DLD1 (cell line): ENCODE data around the gene TMEM9.

Source experiments
- in situ Hi-C: cut with HindIII; loops from 2 replicates; pipeline ENCODE4 v1.10.0; 2017; ENCODE audit warnings: low sequenced_read_pairs

The TMEM9 gene

GRCh38 chr1:201147396-201148015 lies 6.8 kb downstream of the TMEM9 start:
- in situ Hi-C loops: no loop called here

DNA sequence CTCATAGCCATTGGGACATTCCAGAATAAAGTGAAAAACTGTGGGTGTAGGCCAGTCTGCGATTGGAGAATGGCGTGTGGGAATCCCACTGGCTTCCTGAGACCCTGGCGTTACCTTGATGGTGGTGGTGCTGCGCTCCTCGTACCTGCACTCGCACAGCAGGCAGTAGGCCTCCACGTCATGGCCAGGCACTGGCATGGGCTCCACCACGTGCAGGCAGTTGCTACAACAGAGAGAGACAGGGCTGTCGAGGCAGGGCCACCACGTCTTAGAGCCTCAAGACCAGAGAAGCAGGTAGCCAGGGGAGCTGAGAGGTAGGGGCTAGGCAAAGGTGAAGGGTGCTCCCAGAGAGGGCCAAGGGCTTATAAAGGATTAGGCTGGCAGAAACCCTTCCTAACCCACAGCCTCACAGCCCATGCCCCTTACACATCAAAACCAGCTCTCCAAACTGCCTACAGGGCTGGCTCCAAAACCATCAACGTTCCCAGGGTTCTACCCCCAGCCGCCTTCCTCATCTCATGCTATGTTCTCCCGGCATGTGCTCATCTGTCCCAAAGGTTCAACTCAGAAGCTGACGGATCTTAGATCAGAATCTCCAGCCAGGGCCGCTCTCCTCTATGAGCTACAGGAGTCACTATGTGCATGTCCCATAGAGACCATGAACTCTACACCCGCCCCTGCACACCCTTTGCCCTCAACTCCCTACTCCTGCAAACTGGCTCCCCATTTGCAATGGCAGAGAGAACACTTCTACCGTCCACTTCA lies 7.5 kb downstream of the TMEM9 start:
- in situ Hi-C loops: no loop called here

GRCh38 chr1:201145816-201146215 lies 8.5 kb downstream of the TMEM9 start:
- in situ Hi-C loops: no loop called here

GRCh38 chr1:201145132-201145531 lies 9.1 kb downstream of the TMEM9 start:
- in situ Hi-C loops: no loop called here

- in situ Hi-C loops: no loop called here
These were observed 9.6 kb downstream of the TMEM9 start for GRCh38 chr1:201144701-201145100.

GRCh38 chr1:201143726-201144635 lies 10.3 kb downstream of the TMEM9 start:
- in situ Hi-C loops: no loop called here

GRCh38 chr1:201142849-201143725 lies 11.2 kb downstream of the TMEM9 start:
- in situ Hi-C loops: no loop called here

DNA sequence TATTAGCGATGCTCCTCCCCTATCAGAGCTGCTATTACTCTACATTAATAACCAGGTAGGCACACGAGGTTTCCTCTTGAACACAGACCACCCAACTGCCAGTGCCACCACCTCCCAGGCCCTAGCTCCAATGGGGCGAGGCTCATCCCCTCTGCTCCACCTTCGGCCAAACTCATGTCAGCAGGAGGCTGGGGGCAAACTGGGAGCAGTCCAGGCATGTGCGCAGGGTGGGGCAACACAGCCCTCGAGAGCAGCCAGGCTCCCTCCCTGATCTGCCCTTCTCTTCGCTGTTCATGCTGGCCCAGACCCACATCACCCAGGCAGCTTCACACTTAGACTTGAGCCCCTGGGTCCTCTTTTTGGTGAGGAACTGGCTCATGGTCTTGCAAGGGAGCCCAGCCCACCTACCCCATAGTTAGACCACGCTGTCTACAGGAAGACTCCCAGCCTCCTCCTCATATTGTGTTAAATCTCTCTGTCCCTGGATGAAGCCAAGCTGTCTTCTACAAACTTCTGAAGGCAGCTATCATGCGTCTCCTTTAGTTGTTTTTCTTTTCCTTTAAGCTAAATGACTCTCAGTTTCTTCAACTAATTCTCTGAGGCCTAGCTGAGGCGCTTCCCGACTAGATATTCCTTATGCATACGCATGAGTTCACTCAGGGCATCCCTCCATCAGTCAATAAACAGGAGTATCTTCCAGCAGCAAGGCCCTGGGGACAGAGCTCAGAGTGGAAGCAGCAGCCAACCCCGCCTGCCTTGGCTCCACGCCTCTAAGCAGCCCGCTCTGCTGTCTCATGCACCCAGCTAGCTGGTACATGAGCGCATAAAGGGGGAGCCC lies 12.0 kb downstream of the TMEM9 start:
- in situ Hi-C loops: no loop called here

DNA sequence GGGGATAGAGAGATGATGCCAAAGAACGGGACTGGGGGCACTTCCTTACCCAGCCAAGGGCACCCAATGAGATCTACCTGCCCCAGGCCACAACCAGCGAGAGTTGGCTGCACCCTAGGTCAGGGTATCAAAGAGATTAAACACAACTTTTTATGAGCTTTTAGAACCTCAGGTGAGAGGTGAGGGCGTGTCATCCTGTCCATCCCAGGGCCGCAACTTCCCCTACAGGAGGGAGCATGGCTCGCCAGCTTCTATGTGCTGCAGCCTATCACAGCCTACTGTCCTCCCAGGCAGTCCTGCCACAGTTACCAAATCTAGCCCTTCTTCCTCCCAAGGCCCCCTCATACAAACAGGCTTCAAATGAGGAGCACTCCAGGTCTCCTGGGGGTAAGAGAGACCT lies 12.9 kb downstream of the TMEM9 start:
- in situ Hi-C loops: no loop called here

DNA sequence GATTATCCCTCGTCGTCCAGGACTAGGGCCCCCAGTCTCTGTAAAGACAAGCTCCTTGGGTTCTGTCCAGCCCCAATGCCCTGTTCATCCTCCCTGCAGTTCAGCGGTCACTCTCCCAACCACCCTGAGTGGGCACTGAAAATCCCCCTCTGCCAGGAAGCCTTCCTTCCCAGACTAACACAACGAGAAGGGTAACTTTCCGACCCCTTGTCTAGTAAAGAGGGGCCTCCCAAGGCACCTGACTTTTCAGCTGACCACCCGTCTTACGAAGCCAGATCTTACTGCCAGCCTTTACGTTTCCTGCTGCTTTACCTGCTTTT lies 13.4 kb downstream of the TMEM9 start:
- in situ Hi-C loops: no loop called here

- in situ Hi-C loops: no loop called here
These were observed 13.9 kb downstream of the TMEM9 start for GRCh38 chr1:201140235-201140940.

- in situ Hi-C loops: no loop called here
These were observed 14.5 kb downstream of the TMEM9 start for GRCh38 chr1:201139756-201140155.

DNA sequence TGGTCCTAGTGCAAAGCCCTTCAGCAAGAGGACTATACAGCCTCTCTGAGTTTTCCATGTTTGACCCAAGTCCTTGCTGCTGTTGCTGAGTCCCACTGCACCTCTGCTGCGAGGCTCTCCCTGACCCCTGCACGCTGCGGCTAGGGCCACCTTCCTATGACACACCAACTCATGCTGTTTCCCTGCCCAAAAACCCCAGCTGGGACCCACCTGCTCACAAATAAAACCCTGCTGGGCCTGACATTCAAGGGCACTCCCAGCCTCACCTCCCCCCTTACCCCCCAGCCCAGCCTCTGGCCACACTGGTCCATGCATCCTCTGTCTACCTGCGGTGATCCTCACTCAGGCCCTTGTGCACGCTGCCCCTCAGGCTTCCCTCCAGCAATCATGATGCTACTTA lies 15.0 kb downstream of the TMEM9 start:
- in situ Hi-C loops: no loop called here

GRCh38 chr1:201138311-201138840 lies 15.9 kb downstream of the TMEM9 start:
- in situ Hi-C loops: no loop called here

DNA sequence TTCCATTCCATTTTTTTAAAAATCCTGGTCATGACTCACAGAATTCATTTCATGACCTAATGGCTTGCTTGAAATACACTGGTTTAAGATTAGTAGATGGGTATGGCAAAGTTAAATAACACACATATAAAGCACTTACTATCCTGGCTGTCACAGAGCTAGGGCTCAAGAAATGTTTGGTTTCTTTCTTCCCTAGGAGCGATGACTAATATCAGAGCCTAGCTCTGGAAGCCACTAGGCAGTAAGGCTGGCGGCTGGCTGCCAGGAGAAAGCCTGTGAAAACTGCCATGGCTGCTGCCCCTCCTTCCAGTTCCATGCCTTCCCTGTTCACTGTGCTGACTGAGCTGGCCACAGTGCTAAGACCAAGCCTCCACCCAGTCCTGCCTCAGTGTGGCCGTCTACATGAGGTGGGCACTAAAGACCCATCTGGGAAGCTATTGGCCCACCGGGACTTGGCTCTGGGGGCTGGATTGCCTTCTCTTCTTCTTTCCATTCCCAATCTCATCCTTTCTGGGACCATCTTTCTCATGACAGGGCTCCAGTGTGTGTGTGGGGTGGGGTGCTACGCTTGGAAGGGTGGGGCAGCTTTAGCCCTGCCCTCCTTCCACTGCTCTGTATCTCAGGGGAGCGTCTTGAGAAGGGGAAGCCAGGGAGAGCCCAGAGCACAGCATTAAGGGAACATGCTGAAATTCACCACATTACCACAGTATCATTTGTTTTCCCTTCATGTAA lies 16.5 kb downstream of the TMEM9 start:
- in situ Hi-C loops: no loop called here

DNA sequence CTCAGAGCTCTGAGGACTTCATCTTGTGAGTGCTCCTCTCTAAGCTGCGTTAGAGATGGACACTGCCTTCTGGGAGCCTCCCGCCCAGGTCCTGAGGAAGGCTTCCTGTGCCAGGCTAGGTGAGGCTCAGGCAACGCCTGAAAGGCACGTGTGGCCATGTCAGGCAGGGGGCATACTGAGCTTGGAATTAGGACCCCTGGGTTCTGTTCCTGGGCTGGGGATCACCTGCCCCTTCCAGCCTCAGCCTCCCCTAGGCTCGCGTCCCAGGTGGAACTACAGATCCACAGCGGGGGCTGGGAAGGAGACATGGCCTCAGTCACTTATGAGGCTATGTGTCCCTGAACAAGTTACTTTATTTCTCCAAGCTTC lies 17.3 kb downstream of the TMEM9 start:
- in situ Hi-C loops: no loop called here

DNA sequence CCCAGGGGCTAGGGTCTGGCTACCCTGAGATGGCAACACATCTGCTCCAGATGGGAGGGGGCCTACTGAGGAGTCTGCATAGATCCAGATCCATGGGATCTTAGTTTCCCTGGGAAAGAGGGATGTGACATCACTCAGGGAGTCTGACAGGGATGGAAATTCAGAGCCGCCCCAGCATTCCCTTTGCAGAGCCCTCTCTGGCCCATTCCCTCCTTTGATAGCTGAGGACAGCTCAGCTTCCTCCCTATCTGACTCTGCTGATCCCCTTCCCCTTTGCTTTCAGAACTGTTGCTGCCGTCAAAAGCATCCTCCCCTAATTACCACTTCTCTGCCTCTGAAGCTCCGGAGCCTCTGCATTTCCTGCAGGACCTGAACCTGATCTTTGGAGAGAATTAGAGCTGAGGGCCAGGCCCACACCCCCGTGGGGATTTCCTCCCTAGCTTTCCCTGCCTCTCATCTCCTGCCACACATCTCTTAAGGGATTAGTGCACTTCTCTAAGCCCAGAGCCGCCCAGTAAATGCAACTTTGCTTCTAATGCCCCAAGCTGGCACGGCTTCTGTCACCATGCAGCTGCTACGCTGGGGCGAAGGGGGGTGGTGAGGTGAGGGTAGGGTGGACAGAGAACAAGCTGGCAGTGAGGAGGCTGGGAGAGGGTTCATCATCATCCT lies 17.8 kb downstream of the TMEM9 start:
- in situ Hi-C loops: no loop called here

DNA sequence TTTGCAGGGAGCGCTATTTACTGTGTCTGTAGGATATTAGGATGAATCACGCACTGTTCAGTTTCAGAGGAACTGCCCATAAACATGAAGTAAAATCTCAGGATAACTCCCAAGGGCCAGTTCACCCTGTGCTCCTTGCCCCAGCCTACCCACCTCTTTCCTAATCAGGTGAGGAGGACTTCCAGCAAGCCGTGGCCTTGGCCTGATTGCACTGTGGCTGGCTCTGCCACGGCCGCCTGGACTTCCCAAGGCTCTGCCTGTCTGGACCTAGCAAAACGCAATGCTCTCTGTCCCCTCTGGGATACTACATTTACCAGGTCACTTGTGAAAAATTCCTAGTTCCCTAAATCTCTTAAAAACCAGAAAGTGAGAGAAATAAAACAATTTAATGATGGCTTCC lies 19.9 kb downstream of the TMEM9 start:
- in situ Hi-C loops: no loop called here
